Stomach (tissue), 9 donors: Measurements from ENCODE around the gene IL23A. TPM values are rescaled to one million over a fixed set of nuclear protein-coding genes. Genes with fewer than 3 reads are reported as not detected.

Source experiments
- DNase-seq, 2 donors: peaks; one replicate each; pipeline versions ENCODE4 v3.0.0 to v3.0.0-alpha.2; 2013 to 2019
- H3K27ac ChIP-seq, 5 donors: fragments of 200-600 bp in 4 of 5; sonication (generic) in 4 of 5; one replicate each; pipeline ENCODE4 v1.5.1; 2013 to 2019; ENCODE audit warnings: mild to moderate bottlenecking in 1 of 5, moderate library complexity in 1 of 5
- H3K27me3 ChIP-seq, 3 donors: fragments of 200-600 bp; sonication (generic); one replicate each; pipeline ENCODE4 v1.5.1; 2017 to 2019; ENCODE audit warnings: mixed run types in 1 of 3
- H3K36me3 ChIP-seq, 4 donors: fragments of 200-600 bp; sonication (generic); 1 replicate in 3 of 4; 2 replicates in 1 of 4; pipeline ENCODE4 v1.5.1; 2016 to 2019
- H3K4me1 ChIP-seq, 4 donors: fragments of 200-600 bp; sonication (generic); one replicate each; pipeline ENCODE4 v1.5.1; 2016 to 2019
- H3K4me3 ChIP-seq, 4 donors: fragments of 200-600 bp; sonication (generic) in 3 of 4; one replicate each; pipeline ENCODE4 v1.5.1; 2016 to 2019; ENCODE audit warnings: mild to moderate bottlenecking in 1 of 4
- H3K9me3 ChIP-seq, 4 donors: fragments of 200-600 bp; sonication (generic); one replicate each; pipeline ENCODE4 v1.5.1; 2016 to 2019
- CTCF ChIP-seq, 7 experiments: fragments of 450-650 bp in 4 of 7; fragments of 200-600 bp in 3 of 7; sonication (generic) in 3 of 7; IDR thresholded peaks; one replicate each; pipeline ENCODE4 v1.5.1; 2016 to 2019; ENCODE audit warnings: antibody characterized with exemption in 7 of 7, control low read depth in 2 of 7, mild to moderate bottlenecking in 1 of 7
- EP300 ChIP-seq: sonication (generic); formaldehyde crosslinking; IDR thresholded peaks from one replicate; pipeline ENCODE4 v1.6.1; 2017; ENCODE audit warnings: antibody characterized with exemption
- POLR2A ChIP-seq, 4 donors: fragments of 450-650 bp; IDR thresholded peaks; one replicate each; pipeline ENCODE4 v1.6.1; 2016; ENCODE audit warnings: antibody characterized with exemption in 4 of 4, control low read depth in 2 of 4, mild to moderate bottlenecking in 1 of 4, moderate library complexity in 1 of 4
- POLR2AphosphoS5 ChIP-seq, 3 donors: sonication (generic); formaldehyde crosslinking; IDR thresholded peaks; one replicate each; pipeline ENCODE4 v1.6.1; 2016; ENCODE audit warnings: antibody characterized with exemption in 3 of 3
- WGBS, 5 donors: extraction: QIAGEN DNeasy Blood & Tissue Kit in 3 of 5; methylation state at CpG; one replicate each; pipeline versions ENCODE4 v1.1.5 to v1.1.7; 2013 to 2018; 5-methylcytosine and 5-hydroxymethylcytosine counted together
- intact Hi-C: fragments of 100-400 bp; cut with DNase I; formaldehyde crosslinking; loops from one replicate; pipeline ENCODE4 v1.15.1; 2023; ENCODE audit warnings: low total_unique reads
- polyA plus RNA-seq, 3 donors: library from polyadenylated mRNA; stranded (reverse); fragments of 200-250 nt; gene quantifications; one replicate each; pipeline ENCODE4 v1.2.3, GENCODE V29; 2013
- small RNA-seq, 4 donors: library from RNA; depleted of rRNA; stranded (forward); fragments of <200 nt; gene quantifications; one replicate each; pipeline ENCODE3, GENCODE V24; 2016
- total RNA-seq, 5 donors: library from RNA; depleted of rRNA; stranded (reverse); fragments of >200 nt; gene quantifications; one replicate each; pipeline versions ENCODE4 v1.1.0 to v1.2.3, GENCODE V29; 2014 to 2016
- donor health status: healthy with polysubstance abuse.
- donor health status: Bipolar disorder and iron deficiency.
- donor health status: healthy.

IL23A gene
- total and polyA plus RNA-seq, 8 donors: 0.56 to 1.9 (median 1.1) TPM; not detected in 5

GRCh38 chr12:56387152-56387736, 48.6 kb downstream of the IL23A start:
- Histone ChIP-seq H3K36me3 (no peaks in the 10 kb centered on the region), H3K27me3 (no peaks in the 10 kb centered on the region), H3K4me3 (no peak overlapping the region), H3K4me1 (no peaks in the 10 kb centered on the region), H3K9me3 (no peaks in the 10 kb centered on the region), H3K27ac (no peak overlapping the region)
- intact Hi-C loops: no loop called here
- TF ChIP-seq POLR2AphosphoS5 (IDR thresholded peaks at IDR 0.05) (no peak), EP300 (no peak), POLR2A (IDR thresholded peaks at IDR 0.05) (no peak), CTCF (IDR thresholded peaks at IDR 0.05) (no peak)
- 48 to 57% (median 50%) methylated on average over 7 of the region's 7 CpGs for WGBS, 5 donors
- DNase-seq: peak in 1 of 2 donors; percentile 30

- no peaks in the 10 kb centered on the region for H3K27me3 ChIP-seq
- no peaks in the 10 kb centered on the region for H3K9me3 ChIP-seq
- DNase-seq: no peak
- H3K36me3 ChIP-seq: no peaks in the 10 kb centered on the region
- H3K4me1 ChIP-seq: no peaks in the 10 kb centered on the region
- no peak overlapping the region for H3K4me3 ChIP-seq
- intact Hi-C loops: no loop called here
- no peak overlapping the region for H3K27ac ChIP-seq
- no peak for TF ChIP-seq POLR2A (IDR thresholded peaks at IDR 0.05)
- 59 to 76% (median 74%) methylated on average over 5 of the region's 5 CpGs for WGBS, 5 donors
Measured at GRCh38 chr12:56389412-56389811, 50.7 kb downstream of the IL23A start.

Small RNAs within 50 kb of the gene (small RNA-seq; reads per million reads assigned to genes)
- gene RNU7-40P: 0 reads per million in 4 donors

Other genes with a start within 250 kb of the IL23A start
- gene PA2G4, start 234.3 kb upstream of the IL23A start, total RNA-seq: 100 to 1,000 TPM in 2 of 5 donors, 10 to 100 TPM in 3; 33.8 to 144 (median 68.7) TPM
- 100 to 1,000 TPM in 1 of 3 donors, 10 to 100 TPM in 2; 74.1 to 101 (median 95.1) TPM for gene PA2G4, start 234.3 kb upstream of the IL23A start, polyA plus RNA-seq
- 1,000 to 10,000 TPM; 1,483 to 3,736 (median 1,919) TPM for gene RPL41, start 222.3 kb upstream of the IL23A start, total RNA-seq
- gene RPL41, start 222.3 kb upstream of the IL23A start, polyA plus RNA-seq: 1,000 to 10,000 TPM; 5,931 to 8,449 (median 6,584) TPM
- 1 to 10 TPM in 3 of 5 donors, under 1 TPM in 2; under 0.01 to 5.8 (median 3.1) TPM for gene ZC3H10, start 220.6 kb upstream of the IL23A start, total RNA-seq
- gene ZC3H10, start 220.6 kb upstream of the IL23A start, polyA plus RNA-seq: 1 to 10 TPM; 1.5 to 2.2 (median 1.8) TPM
- 100 to 1,000 TPM in 1 of 5 donors, 10 to 100 TPM in 4; 23.3 to 142 (median 63.7) TPM for gene ESYT1, start 210.6 kb upstream of the IL23A start, total RNA-seq
- 10 to 100 TPM in 2 of 3 donors, 1 to 10 TPM in 1; 8.6 to 32.8 (median 13.8) TPM for gene ESYT1, start 210.6 kb upstream of the IL23A start, polyA plus RNA-seq
- 10 to 100 TPM in 3 of 5 donors, 1 to 10 TPM in 1, not detected in 1; 4.9 to 24.3 (median 20.6) TPM for gene MYL6B, start 186.3 kb upstream of the IL23A start, total RNA-seq
- gene MYL6B, start 186.3 kb upstream of the IL23A start, polyA plus RNA-seq: 10 to 100 TPM; 53.4 to 98.1 (median 60.2) TPM
- 1,000 to 10,000 TPM; 1,132 to 3,648 (median 2,772) TPM for gene MYL6, start 180.5 kb upstream of the IL23A start, total RNA-seq
- 1,000 to 10,000 TPM; 3,181 to 4,672 (median 3,569) TPM for gene MYL6, start 180.5 kb upstream of the IL23A start, polyA plus RNA-seq
- 100 to 1,000 TPM in 2 of 5 donors, 10 to 100 TPM in 3; 58.0 to 131 (median 72.1) TPM for gene SMARCC2, start 149.4 kb upstream of the IL23A start, total RNA-seq
- 10 to 100 TPM; 12.5 to 25.7 (median 20.1) TPM for gene SMARCC2, start 149.4 kb upstream of the IL23A start, polyA plus RNA-seq
- 10 to 100 TPM; 29.4 to 92.4 (median 52.7) TPM for gene RNF41, start 117.0 kb upstream of the IL23A start, total RNA-seq
- gene RNF41, start 117.0 kb upstream of the IL23A start, polyA plus RNA-seq: 10 to 100 TPM; 10.4 to 20.5 (median 17.4) TPM
- 10 to 100 TPM in 2 of 5 donors, 1 to 10 TPM in 3; 1.2 to 13.9 (median 8.0) TPM for gene NABP2, start 114.5 kb upstream of the IL23A start, total RNA-seq
- 10 to 100 TPM; 22.2 to 36.5 (median 28.0) TPM for gene NABP2, start 114.5 kb upstream of the IL23A start, polyA plus RNA-seq
- 100 to 1,000 TPM in 1 of 5 donors, 10 to 100 TPM in 1, 1 to 10 TPM in 1, not detected in 2; 8.0 to 450 (median 18.7) TPM for gene SLC39A5, start 108.8 kb upstream of the IL23A start, total RNA-seq
- gene SLC39A5, start 108.8 kb upstream of the IL23A start, polyA plus RNA-seq: under 1 TPM in 2 of 3 donors, not detected in 1; 0.15 to 1.00 TPM
- 10 to 100 TPM in 4 of 5 donors, 1 to 10 TPM in 1; 2.3 to 28.3 (median 14.2) TPM for gene ANKRD52, start 80.5 kb upstream of the IL23A start, total RNA-seq
- gene ANKRD52, start 80.5 kb upstream of the IL23A start, polyA plus RNA-seq: 1 to 10 TPM; 3.1 to 6.7 (median 3.4) TPM
- 10 to 100 TPM in 2 of 5 donors, 1 to 10 TPM in 3; 6.8 to 86.4 (median 9.4) TPM for gene COQ10A, start 71.9 kb upstream of the IL23A start, total RNA-seq
- 10 to 100 TPM in 1 of 3 donors, 1 to 10 TPM in 2; 4.4 to 10.1 (median 7.0) TPM for gene COQ10A, start 71.9 kb upstream of the IL23A start, polyA plus RNA-seq
- 100 to 1,000 TPM; 109 to 174 (median 135) TPM for gene CS, start 38.6 kb upstream of the IL23A start, total RNA-seq
- gene CS, start 38.6 kb upstream of the IL23A start, polyA plus RNA-seq: 10 to 100 TPM; 51.9 to 63.7 (median 55.4) TPM
- 100 to 1,000 TPM in 1 of 5 donors, 10 to 100 TPM in 4; 39.7 to 112 (median 94.1) TPM for gene CNPY2, start 22.9 kb upstream of the IL23A start, total RNA-seq
- 100 to 1,000 TPM in 1 of 3 donors, 10 to 100 TPM in 2; 71.0 to 105 (median 73.9) TPM for gene CNPY2, start 22.9 kb upstream of the IL23A start, polyA plus RNA-seq
- gene PAN2, start 4.9 kb upstream of the IL23A start, total RNA-seq: 100 to 1,000 TPM in 2 of 5 donors, 10 to 100 TPM in 3; 41.7 to 146 (median 49.3) TPM
- gene PAN2, start 4.9 kb upstream of the IL23A start, polyA plus RNA-seq: 10 to 100 TPM in 1 of 3 donors, 1 to 10 TPM in 2; 4.9 to 28.4 (median 9.5) TPM
- gene STAT2, start 21.2 kb downstream of the IL23A start, total RNA-seq: 100 to 1,000 TPM in 4 of 5 donors, 10 to 100 TPM in 1; 82.6 to 245 (median 104) TPM
- gene STAT2, start 21.2 kb downstream of the IL23A start, polyA plus RNA-seq: 10 to 100 TPM; 22.6 to 29.6 (median 28.3) TPM
- not detected for gene APOF, start 24.0 kb downstream of the IL23A start, total RNA-seq
- not detected for gene APOF, start 24.0 kb downstream of the IL23A start, polyA plus RNA-seq
- gene TIMELESS, start 110.5 kb downstream of the IL23A start, total RNA-seq: 10 to 100 TPM in 2 of 5 donors, 1 to 10 TPM in 3; 3.8 to 64.7 (median 8.1) TPM
- gene TIMELESS, start 110.5 kb downstream of the IL23A start, polyA plus RNA-seq: 1 to 10 TPM; 4.0 to 7.4 (median 5.2) TPM
- gene MIP, start 115.8 kb downstream of the IL23A start, total RNA-seq: not detected
- gene MIP, start 115.8 kb downstream of the IL23A start, polyA plus RNA-seq: not detected
- 1 to 10 TPM in 4 of 5 donors, under 1 TPM in 1; 0.29 to 5.8 (median 3.5) TPM for gene SPRYD4, start 129.7 kb downstream of the IL23A start, total RNA-seq
- 1 to 10 TPM; 1.8 to 2.1 (median 2.0) TPM for gene SPRYD4, start 129.7 kb downstream of the IL23A start, polyA plus RNA-seq
- 1 to 10 TPM in 3 of 5 donors, not detected in 2; 1.3 to 7.6 (median 3.9) TPM for gene GLS2, start 149.3 kb downstream of the IL23A start, total RNA-seq
- 10 to 100 TPM in 1 of 3 donors, 1 to 10 TPM in 2; 2.6 to 11.2 (median 5.4) TPM for gene GLS2, start 149.3 kb downstream of the IL23A start, polyA plus RNA-seq
- gene RBMS2, start 182.9 kb downstream of the IL23A start, total RNA-seq: 100 to 1,000 TPM in 1 of 5 donors, 10 to 100 TPM in 2, 1 to 10 TPM in 2; 5.2 to 123 (median 32.3) TPM
- 1 to 10 TPM; 4.2 to 9.7 (median 8.2) TPM for gene RBMS2, start 182.9 kb downstream of the IL23A start, polyA plus RNA-seq